Transverse colon (tissue), 4 donors: ENCODE results near the gene PIWIL4. TPM values are rescaled to one million over a fixed set of nuclear protein-coding genes. Genes with fewer than 3 reads are reported as not detected.
A peak's percentile ranks its signal among the peaks of the same experiment; 100 is the strongest.

ENCODE experiments used
- DNase-seq: peaks from one replicate; pipeline ENCODE4 v3.0.0-alpha.2; 2019
- H3K27ac ChIP-seq, 4 donors: fragments of 200-600 bp; sonication (generic); 2 replicates each; pipeline ENCODE4 v1.5.1; 2016 to 2018; ENCODE audit warnings: inconsistent platforms in 4 of 4
- H3K27me3 ChIP-seq: fragments of 200-600 bp; sonication (generic); 2 replicates; pipeline ENCODE4 v1.5.1; 2017; ENCODE audit warnings: inconsistent platforms
- H3K36me3 ChIP-seq, 4 donors: fragments of 200-600 bp; sonication (generic); 2 replicates each; pipeline ENCODE4 v1.5.1; 2017 to 2019; ENCODE audit warnings: inconsistent platforms in 4 of 4
- H3K4me1 ChIP-seq, 4 donors: fragments of 200-600 bp; sonication (generic); 2 replicates each; pipeline ENCODE4 v1.5.1; 2017 to 2020; ENCODE audit warnings: inconsistent platforms in 4 of 4
- H3K4me3 ChIP-seq, 4 donors: fragments of 200-600 bp; sonication (generic); 1 replicate in 1 of 4; 2 replicates in 3 of 4; pipeline versions ENCODE4 v1.5.1 to v1.6.1; 2017 to 2019; ENCODE audit warnings: inconsistent platforms in 4 of 4
- H3K9me3 ChIP-seq, 2 donors: fragments of 200-600 bp; sonication (generic); 2 replicates each; pipeline ENCODE4 v1.5.1; 2017 to 2019; ENCODE audit warnings: inconsistent platforms in 2 of 2
- CTCF ChIP-seq, 5 experiments: fragments of 200-600 bp in 3 of 5; fragments of 450-650 bp in 2 of 5; sonication (generic) in 3 of 5; IDR thresholded peaks; 1 replicate in 2 of 5; 2 replicates in 3 of 5; pipeline ENCODE4 v1.5.1; 2016 to 2017; ENCODE audit warnings: antibody characterized with exemption in 5 of 5, inconsistent platforms in 3 of 5, mild to moderate bottlenecking in 2 of 5, moderate library complexity in 1 of 5
- EP300 ChIP-seq: sonication (generic); formaldehyde crosslinking; IDR thresholded peaks from one replicate; pipeline ENCODE4 v1.6.1; 2017; ENCODE audit warnings: antibody characterized with exemption, low read depth
- POLR2A ChIP-seq: fragments of 450-650 bp; IDR thresholded peaks from one replicate; pipeline ENCODE4 v1.6.1; 2016; ENCODE audit warnings: antibody characterized with exemption, mild to moderate bottlenecking, moderate library complexity
- POLR2AphosphoS5 ChIP-seq, 3 donors: sonication (generic); formaldehyde crosslinking; IDR thresholded peaks; one replicate each; pipeline ENCODE4 v1.6.1; 2016; ENCODE audit warnings: antibody characterized with exemption in 3 of 3
- WGBS, 2 donors: methylation state at CpG; one replicate each; pipeline ENCODE4 v1.1.5; 2018; ENCODE audit warnings: low coverage in 1 of 2; 5-methylcytosine and 5-hydroxymethylcytosine counted together
- in situ Hi-C, 4 donors: fragments of 200-750 bp; cut with MboI; loops; one replicate each; pipeline versions ENCODE4 v1.15.0 to v1.15.1; 2017; ENCODE audit warnings: low sequenced_read_pairs in 3 of 4, low pct_ligation_motif_present in 1 of 4, low pct_unique_long_range_greater_than_20kb in 1 of 4
- intact Hi-C: fragments of 100-400 bp; cut with DNase I; formaldehyde crosslinking; loops from one replicate; pipeline ENCODE4 v1.15.1; 2023; ENCODE audit warnings: low total_unique reads
- total RNA-seq, 4 donors: library from RNA; depleted of rRNA; stranded (reverse); fragments of >200 nt; gene quantifications; one replicate each; pipeline ENCODE4 v1.1.0, GENCODE V29; 2016

Gene PIWIL4
- total RNA-seq, 4 donors from 2014 or later, result 6.7 to 17.9 (median 8.9) TPM

- Histone ChIP-seq H3K4me1 (peaks cover 0 to 27% (median 10%) of the 10 kb centered on the region in 4 donors), H3K27ac (no peak overlapping the region), H3K4me3 (no peak overlapping the region), H3K36me3 (no peaks in the 10 kb centered on the region), H3K9me3 (no peaks in the 10 kb centered on the region), H3K27me3 (no peaks in the 10 kb centered on the region)
- no peak for TF ChIP-seq CTCF (IDR thresholded peaks at IDR 0.05)
- no peak for TF ChIP-seq EP300
- no peak for TF ChIP-seq POLR2A
- TF ChIP-seq POLR2AphosphoS5 (IDR thresholded peaks at IDR 0.05), result no peak
- 44 to 74% methylated on average over 1 to 3 of the region's 3 CpGs for WGBS, 2 donors
- no peak for DNase-seq
- in situ Hi-C loops (no loop called here), intact Hi-C loops (no loop called here)
Measured at GRCh38 chr11:94532211-94532610, 35.0 kb upstream of the PIWIL4 start.

- intact Hi-C loops (no loop called here), in situ Hi-C loops (no loop called here)
- Histone ChIP-seq H3K4me1 (peaks cover 0 to 37% (median 16%) of the 10 kb centered on the region in 4 donors), H3K4me3 (no peak overlapping the region), H3K9me3 (no peaks in the 10 kb centered on the region), H3K27ac (no peak overlapping the region), H3K27me3 (no peaks in the 10 kb centered on the region), H3K36me3 (no peaks in the 10 kb centered on the region)
- TF ChIP-seq CTCF (IDR thresholded peaks at IDR 0.05) (no peak), POLR2A (no peak), EP300 (no peak), POLR2AphosphoS5 (IDR thresholded peaks at IDR 0.05) (no peak)
- WGBS, 2 donors, result 73 to 97% methylated on average over 1 of the region's 1 CpG
- DNase-seq, result no peak
Measured at GRCh38 chr11:94533206-94533605, 34.0 kb upstream of the PIWIL4 start.

- DNase-seq, result no peak
- Histone ChIP-seq H3K9me3 (no peaks in the 10 kb centered on the region), H3K4me3 (no peak overlapping the region), H3K4me1 (peaks cover 0 to 44% (median 16%) of the 10 kb centered on the region in 4 donors), H3K27me3 (no peaks in the 10 kb centered on the region), H3K27ac (no peak overlapping the region), H3K36me3 (no peaks in the 10 kb centered on the region)
- WGBS, 2 donors, result 71 to 72% methylated on average over 6 of the region's 6 CpGs
- intact Hi-C loops, result no loop called here
- in situ Hi-C loops, result no loop called here
- TF ChIP-seq EP300, result no peak
- no peak for TF ChIP-seq CTCF (IDR thresholded peaks at IDR 0.05)
- no peak for TF ChIP-seq POLR2AphosphoS5 (IDR thresholded peaks at IDR 0.05)
- no peak for TF ChIP-seq POLR2A
Measured at GRCh38 chr11:94533696-94534630, 33.2 kb upstream of the PIWIL4 start.

GRCh38 chr11:94536386-94536785 lies 30.8 kb upstream of the PIWIL4 start:
- Histone ChIP-seq H3K9me3 (no peaks in the 10 kb centered on the region), H3K4me3 (no peak overlapping the region), H3K27ac (peak overlapping the region; percentile 70 to 85 (median 80)), H3K4me1 (peaks cover 0 to 63% (median 26%) of the 10 kb centered on the region in 4 donors), H3K36me3 (no peaks in the 10 kb centered on the region), H3K27me3 (no peaks in the 10 kb centered on the region)
- in situ Hi-C loops (no loop called here), intact Hi-C loops (no loop called here)
- DNase-seq, result no peak
- TF ChIP-seq POLR2A, result no peak
- TF ChIP-seq CTCF (IDR thresholded peaks at IDR 0.05), result no peak
- peak in 2 of 3 donors; percentile 42 to 73 for TF ChIP-seq POLR2AphosphoS5 (IDR thresholded peaks at IDR 0.05)
- no peak for TF ChIP-seq EP300
